Stimulated activated memory B cell treated with anti-CD40 and anti-IgM and Interleukin-4, amounts not matched to agents 10 μg/mL and 1 μg/mL and 100 μg/mL, for 72 hours (primary cell): ENCODE results near the gene RFLNA.
A peak's percentile ranks its signal among the peaks of the same experiment; 100 is the strongest.

ENCODE experiments used
- ATAC-seq: fragments of 150-1000 bp; cut with Tn5 transposase; 2 replicates; pipeline ENCODE4 v1.10.0; 2021
- H3K27ac Mint-ChIP-seq: one replicate; pipeline ENCODE4 v1.8.0; 2022; ENCODE audit warnings: mild to moderate bottlenecking, mixed read lengths
- H3K27me3 Mint-ChIP-seq: one replicate; pipeline ENCODE4 v1.8.0; 2022; ENCODE audit warnings: mixed read lengths
- H3K36me3 Mint-ChIP-seq: one replicate; pipeline ENCODE4 v1.8.0; 2022; ENCODE audit warnings: mixed read lengths
- H3K4me1 Mint-ChIP-seq: one replicate; pipeline ENCODE4 v1.8.0; 2022; ENCODE audit warnings: mixed read lengths
- H3K4me3 Mint-ChIP-seq: one replicate; pipeline ENCODE4 v1.8.0; 2022; ENCODE audit warnings: mild to moderate bottlenecking, moderate library complexity, mixed read lengths
- H3K9me3 Mint-ChIP-seq: one replicate; pipeline ENCODE4 v1.8.0; 2022; ENCODE audit warnings: mixed read lengths

The RFLNA gene, protein sequence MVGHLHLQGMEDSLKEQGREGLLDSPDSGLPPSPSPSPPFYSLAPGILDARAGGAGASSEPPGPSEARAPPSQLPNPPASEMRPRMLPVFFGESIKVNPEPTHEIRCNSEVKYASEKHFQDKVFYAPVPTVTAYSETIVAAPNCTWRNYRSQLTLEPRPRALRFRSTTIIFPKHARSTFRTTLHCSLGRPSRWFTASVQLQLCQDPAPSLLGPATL

DNA sequence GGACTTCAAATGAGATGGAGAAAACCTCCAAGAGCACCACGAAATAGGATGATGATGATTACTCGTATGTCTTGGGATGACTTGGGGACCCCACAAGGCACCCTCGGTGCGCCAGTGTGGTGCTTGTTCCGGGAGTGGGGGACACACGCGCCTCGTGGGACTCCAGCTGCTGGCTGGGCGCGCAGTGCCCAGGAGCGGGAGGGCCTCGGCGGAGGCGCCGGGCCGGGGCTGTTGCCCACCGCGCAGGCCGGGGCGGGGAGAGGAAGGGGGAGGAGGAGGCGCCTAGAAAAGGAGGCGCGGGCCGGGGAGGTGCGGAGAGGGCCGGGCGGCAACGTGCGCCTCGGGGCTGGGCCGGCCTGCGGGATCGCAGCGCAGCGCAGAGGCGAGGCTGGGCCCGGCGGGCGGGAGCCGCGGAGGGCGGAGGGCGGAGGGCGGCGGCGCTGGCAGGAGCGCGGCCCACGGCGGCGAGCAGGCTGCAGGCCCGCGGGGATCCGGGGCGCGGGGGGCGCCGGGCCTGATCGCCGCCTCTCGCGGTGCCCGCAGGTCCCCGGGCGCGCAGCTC is at the start of gene RFLNA:
RFLNA (plus strand) TSS at position 314 of the 562 bp plus-strand sequence. CDS start 337 bp downstream, outside the sequence.
- H3K4me3 Mint-ChIP-seq = no peak within 1 kb of the TSS
- H3K9me3 Mint-ChIP-seq = no peaks in the 10 kb centered on the region
- no peaks in the 10 kb centered on the region for H3K36me3 Mint-ChIP-seq
- no peaks in the 10 kb centered on the region for H3K4me1 Mint-ChIP-seq
- H3K27me3 Mint-ChIP-seq = peaks cover 72% of the 10 kb centered on the region
- peak; percentile 4 for ATAC-seq
- H3K27ac Mint-ChIP-seq = no peak within 1 kb of the TSS

- Mint-ChIP-seq H3K36me3 (no peaks in the 10 kb centered on the region), H3K27me3 (peaks cover 20% of the 10 kb centered on the region), H3K4me1 (no peaks in the 10 kb centered on the region), H3K4me3 (no peak overlapping the region), H3K27ac (no peak overlapping the region), H3K9me3 (peaks cover 5% of the 10 kb centered on the region)
- no peak for ATAC-seq
These were observed 47.6 kb upstream of the RFLNA start for GRCh38 chr12:124247331-124247730.

GRCh38 chr12:124248941-124249825 is 45.7 kb upstream of the RFLNA start:
- H3K36me3 Mint-ChIP-seq = no peaks in the 10 kb centered on the region
- peaks cover 5% of the 10 kb centered on the region for H3K9me3 Mint-ChIP-seq
- H3K27ac Mint-ChIP-seq = no peak overlapping the region
- peaks cover 30% of the 10 kb centered on the region for H3K27me3 Mint-ChIP-seq
- H3K4me1 Mint-ChIP-seq = no peaks in the 10 kb centered on the region
- H3K4me3 Mint-ChIP-seq = no peak overlapping the region
- no peak for ATAC-seq

- no peak for ATAC-seq
- Mint-ChIP-seq H3K27me3 (peaks cover 35% of the 10 kb centered on the region), H3K36me3 (no peaks in the 10 kb centered on the region), H3K27ac (no peak overlapping the region), H3K9me3 (peaks cover 3% of the 10 kb centered on the region), H3K4me3 (no peak overlapping the region), H3K4me1 (no peaks in the 10 kb centered on the region)
These were observed 43.7 kb upstream of the RFLNA start for GRCh38 chr12:124251186-124251585.

GRCh38 chr12:124252964-124253363 is 41.9 kb upstream of the RFLNA start:
- H3K4me1 Mint-ChIP-seq = no peaks in the 10 kb centered on the region
- no peak overlapping the region for H3K4me3 Mint-ChIP-seq
- H3K9me3 Mint-ChIP-seq = no peaks in the 10 kb centered on the region
- no peak overlapping the region for H3K27ac Mint-ChIP-seq
- no peaks in the 10 kb centered on the region for H3K36me3 Mint-ChIP-seq
- peaks cover 41% of the 10 kb centered on the region for H3K27me3 Mint-ChIP-seq
- no peak for ATAC-seq

- Mint-ChIP-seq H3K27ac (no peak overlapping the region), H3K4me1 (no peaks in the 10 kb centered on the region), H3K9me3 (no peaks in the 10 kb centered on the region), H3K27me3 (peaks cover 45% of the 10 kb centered on the region), H3K4me3 (no peak overlapping the region), H3K36me3 (no peaks in the 10 kb centered on the region)
- ATAC-seq = no peak
These were observed 40.8 kb upstream of the RFLNA start for GRCh38 chr12:124254126-124254525.

DNA sequence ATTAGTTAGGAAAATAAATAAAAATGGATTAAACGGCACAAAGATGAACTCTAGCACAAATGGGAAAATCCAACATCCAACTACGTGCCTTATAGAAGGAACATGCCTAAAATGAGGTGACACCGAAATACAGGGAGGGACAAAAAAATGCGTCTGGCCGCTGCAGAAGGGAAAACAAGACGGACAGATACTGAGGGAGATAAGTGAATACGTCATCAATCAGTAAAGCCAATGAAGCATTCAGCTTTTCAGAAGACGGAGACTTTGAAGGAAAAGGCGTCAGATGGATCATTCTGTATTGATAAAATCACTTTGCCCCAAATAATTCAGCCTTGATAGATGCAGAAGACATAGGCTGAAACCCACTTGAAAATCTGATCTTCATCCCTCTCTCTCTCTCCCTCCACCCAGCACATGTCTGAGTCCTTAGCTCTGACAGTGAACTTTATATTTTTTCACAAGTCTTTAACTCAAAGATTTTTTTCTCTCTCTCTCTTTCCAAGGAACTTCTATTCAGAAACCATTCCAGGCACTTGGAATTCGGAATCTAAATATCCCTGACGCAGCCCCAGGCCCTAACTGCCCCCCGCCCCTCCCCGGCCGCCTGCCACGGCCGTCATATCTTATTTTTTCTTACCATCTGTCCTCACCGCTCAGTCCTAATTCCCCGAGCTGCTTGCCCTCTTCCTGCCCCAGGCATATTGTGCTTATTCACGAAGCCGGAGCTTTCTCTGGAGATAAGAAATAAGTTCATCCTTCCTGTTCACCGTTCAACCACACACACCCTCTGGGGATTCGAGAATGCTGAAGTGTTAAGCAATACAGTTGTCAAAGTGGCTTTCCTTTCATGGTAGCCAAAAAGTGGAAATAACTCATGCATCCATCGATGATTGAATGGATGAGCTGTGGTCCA is 35.5 kb upstream of the RFLNA start:
- no peak for ATAC-seq
- Mint-ChIP-seq H3K9me3 (no peaks in the 10 kb centered on the region), H3K27ac (no peak overlapping the region), H3K27me3 (peaks cover 84% of the 10 kb centered on the region), H3K36me3 (no peaks in the 10 kb centered on the region), H3K4me1 (no peaks in the 10 kb centered on the region), H3K4me3 (no peak overlapping the region)

- H3K4me3 Mint-ChIP-seq = no peak overlapping the region
- ATAC-seq = peak; percentile 25
These were observed 33.0 kb upstream of the RFLNA start for GRCh38 chr12:124261885-124262284.

GRCh38 chr12:124264089-124264795 is 30.7 kb upstream of the RFLNA start:
- Mint-ChIP-seq H3K27me3 (peaks cover 82% of the 10 kb centered on the region), H3K4me1 (no peaks in the 10 kb centered on the region), H3K36me3 (no peaks in the 10 kb centered on the region), H3K9me3 (peaks cover 2% of the 10 kb centered on the region), H3K27ac (no peak overlapping the region), H3K4me3 (no peak overlapping the region)
- no peak for ATAC-seq

More at GRCh38 chr12:124261885-124262284, 33.0 kb upstream of the RFLNA start:
- Mint-ChIP-seq H3K27ac (no peak overlapping the region), H3K9me3 (peaks cover 2% of the 10 kb centered on the region), H3K36me3 (no peaks in the 10 kb centered on the region), H3K27me3 (peaks cover 90% of the 10 kb centered on the region), H3K4me1 (no peaks in the 10 kb centered on the region)

- peaks cover 82% of the 10 kb centered on the region for H3K27me3 Mint-ChIP-seq
- H3K4me1 Mint-ChIP-seq = no peaks in the 10 kb centered on the region
- H3K27ac Mint-ChIP-seq = no peak overlapping the region
- H3K4me3 Mint-ChIP-seq = no peak overlapping the region
- peaks cover 2% of the 10 kb centered on the region for H3K9me3 Mint-ChIP-seq
- no peak for ATAC-seq
- H3K36me3 Mint-ChIP-seq = no peaks in the 10 kb centered on the region
These were observed 30.0 kb upstream of the RFLNA start for GRCh38 chr12:124264879-124265278.

- no peaks in the 10 kb centered on the region for H3K4me1 Mint-ChIP-seq
- ATAC-seq = no peak
- peaks cover 81% of the 10 kb centered on the region for H3K27me3 Mint-ChIP-seq
These were observed 27.6 kb upstream of the RFLNA start for GRCh38 chr12:124267205-124267778.

DNA sequence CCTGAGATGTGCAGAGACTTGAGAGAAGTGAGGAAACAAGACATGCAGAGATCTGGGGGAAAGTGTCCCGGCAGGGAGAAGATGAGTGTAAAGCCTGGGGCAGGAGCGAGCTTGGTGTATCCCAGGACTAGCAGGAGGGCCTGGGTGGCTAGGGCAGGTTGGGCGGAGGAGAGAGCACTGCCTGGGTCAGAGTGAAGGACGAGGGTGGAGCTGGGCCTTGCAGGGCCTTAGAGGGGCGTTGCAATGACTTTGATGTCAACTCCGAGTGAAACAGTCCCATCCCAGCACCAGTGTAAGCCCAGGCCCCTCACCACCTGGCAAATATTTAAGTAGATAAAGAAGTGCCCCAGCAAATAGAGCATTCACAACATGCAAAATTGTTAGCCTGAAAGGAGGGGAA is 24.2 kb upstream of the RFLNA start:
- no peak overlapping the region for H3K27ac Mint-ChIP-seq
- H3K9me3 Mint-ChIP-seq = no peaks in the 10 kb centered on the region
- ATAC-seq = no peak
- H3K27me3 Mint-ChIP-seq = peaks cover 70% of the 10 kb centered on the region
- H3K4me1 Mint-ChIP-seq = no peaks in the 10 kb centered on the region
- H3K36me3 Mint-ChIP-seq = no peaks in the 10 kb centered on the region
- no peak overlapping the region for H3K4me3 Mint-ChIP-seq

More at GRCh38 chr12:124267205-124267778, 27.6 kb upstream of the RFLNA start:
- H3K36me3 Mint-ChIP-seq = no peaks in the 10 kb centered on the region
- no peak overlapping the region for H3K27ac Mint-ChIP-seq
- H3K9me3 Mint-ChIP-seq = peaks cover 2% of the 10 kb centered on the region
- no peak overlapping the region for H3K4me3 Mint-ChIP-seq

- Mint-ChIP-seq H3K36me3 (no peaks in the 10 kb centered on the region), H3K9me3 (no peaks in the 10 kb centered on the region), H3K4me3 (no peak overlapping the region), H3K27me3 (peaks cover 80% of the 10 kb centered on the region), H3K4me1 (peaks cover 6% of the 10 kb centered on the region), H3K27ac (no peak overlapping the region)
- peak; percentile 62 for ATAC-seq
These were observed 21.3 kb upstream of the RFLNA start for GRCh38 chr12:124273630-124274029.

DNA sequence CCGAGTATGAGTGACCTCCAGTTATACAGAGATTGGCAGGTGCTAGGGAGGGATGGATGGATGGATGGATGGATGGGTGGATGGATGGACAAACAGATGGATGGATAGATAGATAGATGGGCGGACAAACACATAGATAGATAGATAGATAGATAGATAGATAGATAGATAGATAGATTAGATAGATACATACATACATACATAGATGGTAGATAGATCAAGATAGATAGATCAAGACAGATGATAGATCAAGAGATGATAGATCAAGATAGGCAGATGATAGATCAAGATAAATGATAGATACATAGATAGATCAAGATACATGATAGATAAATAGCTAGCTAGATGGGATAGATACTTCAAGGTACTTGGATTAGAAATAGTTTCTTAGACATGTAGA is 18.6 kb upstream of the RFLNA start:
- Mint-ChIP-seq H3K27ac (no peak overlapping the region), H3K4me3 (no peak overlapping the region), H3K9me3 (no peaks in the 10 kb centered on the region), H3K4me1 (peaks cover 6% of the 10 kb centered on the region), H3K27me3 (peaks cover 72% of the 10 kb centered on the region), H3K36me3 (no peaks in the 10 kb centered on the region)
- no peak for ATAC-seq
